HG03469 (cell line): Measurements from ENCODE around the gene CADM4.
"Not testable (repeated sequence)": the region's sequence is repeated elsewhere in the genome, so short reads cannot be mapped to it uniquely, and the experiment has no call there.

Experiments
- ATAC-seq: cut with Tn5 transposase; IDR thresholded peaks from one replicate; pipeline ENCODE4 v1.9.1; 2021; ENCODE audit warnings: mild to moderate bottlenecking, moderate library complexity, moderate number of reproducible peaks; ENCODE audit not compliant: unreplicated experiment

CADM4 gene

DNA sequence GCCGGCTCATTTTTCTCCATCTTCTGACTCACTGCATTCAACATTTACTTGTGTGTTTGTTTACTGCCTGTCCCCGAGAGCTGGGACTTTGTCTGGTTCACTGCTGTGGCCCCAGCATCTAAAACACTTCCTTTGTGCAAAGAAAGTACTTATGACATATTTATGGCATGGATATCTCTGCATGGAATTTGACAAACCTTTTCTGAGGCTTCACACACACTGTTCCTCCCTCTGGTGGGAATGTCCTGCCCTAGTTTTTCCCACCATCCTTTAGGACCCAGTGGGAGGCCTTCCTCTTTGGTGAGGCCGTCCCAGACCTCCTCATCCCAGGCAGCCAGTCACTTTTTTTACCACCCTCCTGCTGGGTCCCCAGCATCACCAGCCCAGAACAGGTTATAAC, 29.2 kb downstream of the CADM4 start:
- no peak for ATAC-seq

DNA sequence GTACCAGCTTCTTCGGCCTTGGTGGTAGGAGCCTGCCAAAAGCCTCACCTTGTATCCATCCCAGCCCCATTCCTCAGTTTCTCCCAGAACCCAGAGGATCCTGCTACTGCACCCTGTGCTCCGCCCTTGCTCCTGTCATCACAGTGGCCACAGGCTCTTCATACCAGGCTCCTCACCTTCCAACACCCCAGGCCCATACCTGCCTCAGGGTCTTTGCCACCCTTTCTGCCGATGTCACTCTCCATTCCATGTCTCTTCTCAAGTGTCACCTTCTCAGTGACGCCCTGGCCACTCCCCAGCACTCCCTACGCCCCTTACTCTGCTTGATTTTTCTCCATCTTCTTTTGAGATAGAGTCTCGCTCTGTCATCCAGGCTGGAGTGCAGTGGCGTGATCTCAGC, 29.8 kb downstream of the CADM4 start:
- no peak for ATAC-seq

GRCh38 chr19:43607238-43608205, 32.1 kb downstream of the CADM4 start:
- no peak for ATAC-seq

- no peak for ATAC-seq
Observed at GRCh38 chr19:43606569-43607229, 33.0 kb downstream of the CADM4 start.

DNA sequence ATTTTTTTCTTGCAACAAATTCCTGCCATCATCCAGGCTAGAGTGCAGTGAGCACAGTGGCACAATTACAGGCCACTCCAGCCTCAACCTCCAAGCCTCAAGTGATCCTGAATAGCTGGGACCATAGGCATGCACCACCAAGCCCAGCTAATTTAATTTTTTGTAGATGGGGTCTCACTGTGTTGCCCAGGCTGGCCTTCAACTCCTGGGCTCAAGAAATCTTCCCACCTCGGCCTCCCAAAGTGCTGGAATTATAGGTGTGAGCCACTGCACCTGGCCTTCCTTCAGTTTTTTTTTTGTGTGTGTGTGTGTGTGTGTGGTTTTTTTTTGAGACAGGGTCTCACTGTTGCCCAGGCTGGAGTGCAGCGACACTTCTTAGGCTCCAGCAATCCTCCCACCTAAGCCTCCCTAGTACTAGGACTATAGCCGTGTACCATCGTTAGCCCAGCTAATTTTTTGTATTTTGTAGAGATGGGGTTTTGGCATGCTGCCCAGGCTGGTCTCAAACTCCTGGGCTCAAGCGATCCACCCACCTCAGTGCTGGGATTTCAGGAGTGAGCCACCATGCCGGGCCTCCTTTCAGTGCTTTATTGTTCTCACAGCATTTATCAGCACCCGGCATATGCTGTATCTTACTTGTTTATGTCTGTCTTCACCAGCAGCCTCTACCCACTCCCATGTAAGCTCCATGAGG, 33.6 kb downstream of the CADM4 start:
- ATAC-seq = no peak

GRCh38 chr19:43600326-43600725, 39.3 kb downstream of the CADM4 start:
- ATAC-seq = not testable (repeated sequence)

DNA sequence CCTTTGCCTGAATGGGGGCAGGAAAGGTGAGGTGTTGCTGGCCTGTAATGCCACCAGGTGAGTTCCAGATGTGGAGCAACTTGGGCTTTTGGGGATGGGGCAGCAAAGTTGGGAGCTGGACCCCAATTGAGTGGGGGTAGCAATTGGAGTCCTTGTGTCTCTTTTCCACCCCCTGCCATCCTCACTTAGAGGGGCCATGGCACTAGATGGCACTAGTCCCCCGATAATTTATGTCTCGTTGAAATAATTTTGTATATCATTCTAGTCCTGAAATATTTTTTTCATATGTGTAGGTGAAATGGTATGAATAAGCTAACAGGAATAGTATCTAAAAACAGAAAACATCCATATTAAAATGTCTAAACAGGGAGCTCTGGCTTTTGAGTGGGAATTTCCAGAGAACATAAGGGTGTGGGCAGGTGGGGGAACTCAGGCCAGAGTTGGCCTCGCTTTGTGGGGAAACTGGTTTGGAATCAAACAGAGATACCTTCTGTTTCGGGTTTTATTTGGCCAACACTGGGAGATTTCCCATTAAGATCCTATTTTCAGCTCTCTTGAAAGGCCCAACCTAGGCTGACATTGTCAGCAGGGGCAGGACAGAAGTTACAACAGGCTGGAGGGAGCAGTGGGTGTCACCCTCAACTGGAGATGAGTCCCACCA, 39.9 kb downstream of the CADM4 start:
- no peak for ATAC-seq

DNA sequence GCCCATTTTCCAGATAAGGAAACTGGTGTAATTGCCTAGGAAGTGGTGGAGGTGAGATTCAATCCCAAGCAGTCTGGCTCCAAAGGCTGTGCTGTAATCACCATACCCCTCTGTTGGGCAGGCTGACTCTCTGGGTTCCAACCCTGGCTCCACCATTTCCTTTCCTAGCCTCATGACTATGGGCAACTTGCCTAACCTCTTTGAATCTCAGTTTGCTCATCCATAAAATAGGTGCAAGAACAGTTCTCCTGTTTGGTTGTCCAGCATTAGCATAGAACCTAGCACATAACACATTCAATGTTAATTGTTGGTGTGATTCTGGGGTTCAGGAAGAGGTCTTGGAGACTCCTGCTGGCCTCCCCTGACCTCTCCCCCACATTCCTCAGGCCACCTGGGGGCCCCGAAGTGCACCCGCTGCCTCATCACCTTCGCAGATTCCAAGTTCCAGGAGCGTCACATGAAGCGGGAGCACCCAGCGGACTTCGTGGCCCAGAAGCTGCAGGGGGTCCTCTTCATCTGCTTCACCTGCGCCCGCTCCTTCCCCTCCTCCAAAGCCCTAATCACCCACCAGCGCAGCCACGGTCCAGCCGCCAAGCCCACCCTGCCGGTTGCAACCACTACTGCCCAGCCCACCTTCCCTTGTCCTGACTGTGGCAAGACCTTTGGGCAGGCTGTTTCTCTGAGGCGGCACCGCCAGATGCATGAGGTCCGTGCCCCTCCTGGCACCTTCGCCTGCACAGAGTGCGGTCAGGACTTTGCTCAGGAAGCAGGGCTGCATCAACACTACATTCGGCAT, 41.0 kb downstream of the CADM4 start:
- ATAC-seq = no peak

GRCh38 chr19:43597876-43598275, 41.8 kb downstream of the CADM4 start:
- no peak for ATAC-seq

GRCh38 chr19:43596842-43597461, 42.7 kb downstream of the CADM4 start:
- ATAC-seq = no peak

GRCh38 chr19:43595999-43596841, 43.4 kb downstream of the CADM4 start, which contains the start of the genes IRGQ and ZNF576:
IRGQ (minus strand) TSS chr19:43596134; CDS start chr19:43595338, 796 bp downstream.
ZNF576 (plus strand) TSS chr19:43596595; CDS start chr19:43597109, 514 bp downstream.
- ATAC-seq = peak; percentile 64

GRCh38 chr19:43595605-43595998, 44.0 kb downstream of the CADM4 start:
- ATAC-seq = no peak

DNA sequence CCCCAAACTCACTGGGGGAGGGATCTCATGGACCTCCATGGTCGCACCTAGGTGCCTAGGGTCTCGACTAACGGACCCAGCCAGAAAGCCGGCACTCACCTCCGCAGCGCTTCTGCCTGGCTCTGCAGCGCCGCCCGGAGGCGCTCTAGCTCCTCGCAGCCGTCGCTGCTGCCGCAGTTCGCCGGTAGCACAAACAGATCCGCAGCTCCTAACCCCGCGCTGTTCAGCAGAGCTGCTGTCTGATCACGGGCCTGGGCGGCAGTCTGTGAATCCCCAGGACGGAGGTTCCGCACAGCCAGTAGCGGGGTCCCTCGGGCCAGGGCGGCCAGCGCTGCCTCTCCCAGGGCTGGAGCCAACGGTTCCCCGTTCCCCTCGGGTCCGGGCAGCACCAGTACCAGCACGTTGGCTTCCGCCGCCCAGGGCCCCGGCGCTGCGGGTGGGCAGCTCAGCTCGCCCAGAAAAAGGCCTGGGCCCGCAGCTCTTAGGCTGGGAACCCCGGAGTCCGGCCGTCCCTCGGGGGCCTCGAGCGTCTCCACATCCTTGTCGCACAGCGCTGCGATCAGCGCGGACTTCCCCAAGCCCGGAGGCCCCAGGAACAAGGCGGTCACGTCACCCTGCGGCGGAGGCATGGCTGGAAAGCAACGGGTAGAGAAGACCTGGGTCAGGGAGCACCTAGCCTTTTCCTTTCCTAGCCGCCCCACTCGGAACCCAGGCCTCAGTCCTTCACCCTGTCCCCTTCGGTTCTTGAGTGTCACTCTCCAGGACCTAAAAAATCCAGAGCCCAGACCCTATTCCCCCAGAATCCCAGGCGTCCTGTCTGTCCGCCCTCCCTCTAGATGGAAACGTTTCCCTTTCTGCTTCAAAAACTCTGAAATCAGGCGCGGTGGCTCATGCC, 44.7 kb downstream of the CADM4 start:
- ATAC-seq = no peak

GRCh38 chr19:43594081-43594697, 45.5 kb downstream of the CADM4 start:
- ATAC-seq = no peak

GRCh38 chr19:43592800-43593350, 46.8 kb downstream of the CADM4 start:
- ATAC-seq = no peak

DNA sequence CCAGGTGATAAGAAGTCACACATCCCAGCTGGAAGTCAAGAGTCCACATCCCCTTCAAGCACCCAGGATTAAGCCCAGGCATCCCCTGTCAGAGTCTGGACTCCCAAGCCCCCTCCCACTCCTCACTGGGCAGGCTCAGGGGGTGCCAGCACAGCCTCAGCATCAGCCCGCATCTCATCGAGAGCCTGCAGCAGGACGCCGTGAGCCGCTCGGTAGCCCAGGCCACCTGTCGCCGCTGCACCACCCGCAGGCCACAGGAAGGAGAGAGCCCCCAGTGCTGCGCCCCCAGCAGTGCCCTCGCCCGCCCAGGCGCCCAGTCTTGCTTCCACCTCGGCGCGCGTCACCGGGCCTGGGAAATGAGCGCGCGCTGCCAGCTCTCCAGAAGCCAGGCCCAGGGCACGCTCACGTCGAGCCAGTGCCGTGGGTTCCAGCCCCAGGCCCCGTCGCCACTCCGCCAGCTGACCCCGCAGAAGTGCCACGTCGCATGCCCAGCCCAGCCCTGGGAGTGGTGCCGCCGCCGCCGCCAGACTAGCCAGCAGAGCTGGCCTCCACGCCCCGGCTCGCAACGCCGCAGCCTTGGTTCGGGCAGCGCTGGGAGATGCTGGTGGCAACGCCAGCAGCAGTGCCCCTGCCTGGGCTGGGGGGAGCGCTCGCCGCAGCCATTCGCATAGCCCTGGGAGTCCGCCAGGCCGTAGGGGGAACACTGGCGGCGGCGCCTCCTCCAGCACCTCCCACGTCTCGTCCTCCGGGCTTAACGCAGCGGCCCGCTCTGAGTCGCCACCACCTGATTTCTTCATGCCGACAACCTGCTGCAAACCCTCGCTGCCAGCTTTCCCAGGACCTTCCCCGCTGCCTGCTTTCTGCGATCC, 47.5 kb downstream of the CADM4 start:
- ATAC-seq = no peak
